Activated gamma-delta T cell treated with anti-CD3 and anti-CD28 coated beads, Interleukin-2, amount 50 U/mL, for 16 hours (primary cell): Measurements from ENCODE around the gene HOXA11.

ENCODE experiments used
- DNase-seq: peaks from one replicate; pipeline ENCODE4 v3.0.0-alpha.2; 2020; ENCODE audit warnings: low read depth

HOXA11 gene

GRCh38 chr7:27185013-27185853 lies at the start of gene HOXA11:
TSS of gene HOXA11 (minus strand) at chr7:27185232. CDS start at chr7:27185144, 88 bp downstream.
- DNase-seq = no peak

- DNase-seq = no peak
Observed at GRCh38 chr7:27229448-27229847, 44.4 kb upstream of the HOXA11 start.

GRCh38 chr7:27224983-27225934 lies 40.2 kb upstream of the HOXA11 start:
- DNase-seq = no peak

- DNase-seq = no peak
Observed at GRCh38 chr7:27223941-27224575, 39.0 kb upstream of the HOXA11 start.

GRCh38 chr7:27221201-27221797 lies 36.3 kb upstream of the HOXA11 start:
- no peak for DNase-seq

GRCh38 chr7:27220440-27220955 lies 35.5 kb upstream of the HOXA11 start:
- no peak for DNase-seq

- DNase-seq = no peak
Observed at GRCh38 chr7:27219821-27220220, 34.8 kb upstream of the HOXA11 start.

- DNase-seq = no peak
Observed at GRCh38 chr7:27217951-27218350, 32.9 kb upstream of the HOXA11 start.

GRCh38 chr7:27215356-27215755 lies 30.3 kb upstream of the HOXA11 start:
- DNase-seq = no peak

GRCh38 chr7:27214239-27214950 lies 29.4 kb upstream of the HOXA11 start:
- no peak for DNase-seq

GRCh38 chr7:27213433-27214238 lies 28.6 kb upstream of the HOXA11 start:
- DNase-seq = no peak

GRCh38 chr7:27212497-27213432 lies 27.7 kb upstream of the HOXA11 start:
- DNase-seq = no peak

- DNase-seq = no peak
Observed at GRCh38 chr7:27211764-27212204, 26.8 kb upstream of the HOXA11 start.

- no peak for DNase-seq
Observed at GRCh38 chr7:27211084-27211446, 26.0 kb upstream of the HOXA11 start.

GRCh38 chr7:27210441-27211083 lies 25.5 kb upstream of the HOXA11 start:
- DNase-seq = no peak

GRCh38 chr7:27209933-27210440 lies 25.0 kb upstream of the HOXA11 start:
- no peak for DNase-seq

- no peak for DNase-seq
Observed at GRCh38 chr7:27208998-27209397, 24.0 kb upstream of the HOXA11 start.

GRCh38 chr7:27207348-27207985 lies 22.4 kb upstream of the HOXA11 start:
- no peak for DNase-seq
